Measurements from ENCODE around the gene OTUD1. TPM values are rescaled to one million over a fixed set of nuclear protein-coding genes. Genes with fewer than 3 reads are reported as not detected.

OTUD1 gene
- total and polyA plus RNA-seq, 4 experiments from 2014 or later: 6.5 to 37.7 (median 26.8) TPM

GRCh38 chr10:23439452-23439960 is 631 bp downstream of the OTUD1 start:
- Histone ChIP-seq H3K4me3 (ENCODE audit: low read length in 2 of 2) (peak overlapping the region in 1 of 2 donors; percentile 47), H3K27me3 (ENCODE audit: insufficient read depth, low read length) (no peaks in the 10 kb centered on the region), H3K4me1 (ENCODE audit: insufficient read depth, low read length) (peaks cover 49% of the 10 kb centered on the region), H3K9me3 (ENCODE audit: control insufficient read depth in 1 of 2, low read length in 2 of 2) (no peaks in the 10 kb centered on the region), H3K27ac (ENCODE audit: low read depth, low read length) (peak overlapping the region; percentile 79), H3K36me3 (ENCODE audit: insufficient read depth, low read length) (no peaks in the 10 kb centered on the region)
- peaks cover 0 to 2% (median 0%) of the 10 kb centered on the region in 8 donors for H3K9me3 Mint-ChIP-seq
- H3K27ac Mint-ChIP-seq: no peak overlapping the region
- peaks cover 0 to 30% of the 10 kb centered on the region in 2 donors for H3K36me3 Mint-ChIP-seq
- H3K4me3 Mint-ChIP-seq: peak overlapping the region in 3 of 8 donors; percentile 40 to 72 (median 52)
- ChIA-PET CTCF (ENCODE audit: partially characterized antibody) (no interaction called here), POLR2A (ENCODE audit: partially characterized antibody) (interaction anchor here (0.9 to 5.3 kb wide), 14 partner anchors 10 to 1183 kb away, joined by 3 to 70 read pairs (median 4); partner anchors contain the start of gene C10orf67)
- no peaks in the 10 kb centered on the region for H3K27me3 Mint-ChIP-seq
- H3K4me1 Mint-ChIP-seq: peaks cover 30 to 44% (median 36%) of the 10 kb centered on the region in 4 donors
- intact Hi-C loops (cut with micrococcal nuclease): loop anchor here (1.0 to 10.0 kb wide), 9 partner anchors 9 to 1907 kb away; partner anchors contain the start of genes BMI1, C10orf67, ENKUR and MLLT10
- DNase-seq: peak in 1 of 5 donors; percentile 45

- Histone ChIP-seq H3K4me1 (ENCODE audit: insufficient read depth, low read length) (peaks cover 50% of the 10 kb centered on the region), H3K27ac (ENCODE audit: low read depth, low read length) (peak overlapping the region; percentile 67), H3K36me3 (ENCODE audit: insufficient read depth, low read length) (no peaks in the 10 kb centered on the region), H3K27me3 (ENCODE audit: insufficient read depth, low read length) (no peaks in the 10 kb centered on the region), H3K4me3 (ENCODE audit: low read length in 2 of 2) (peak overlapping the region; percentile 47 to 74), H3K9me3 (ENCODE audit: control insufficient read depth in 1 of 2, low read length in 2 of 2) (no peaks in the 10 kb centered on the region)
- Mint-ChIP-seq H3K36me3 (peaks cover 0 to 30% of the 10 kb centered on the region in 2 donors), H3K4me3 (peak overlapping the region; percentile 90 to 96 (median 94)), H3K27ac (peak overlapping the region; percentile 89 to 95 (median 93)), H3K9me3 (peaks cover 0 to 2% (median 0%) of the 10 kb centered on the region in 8 donors), H3K27me3 (no peaks in the 10 kb centered on the region), H3K4me1 (peaks cover 30 to 45% (median 37%) of the 10 kb centered on the region in 4 donors)
- intact Hi-C loops (cut with micrococcal nuclease): loop anchor here (1.0 to 10.0 kb wide), 11 partner anchors 8 to 1908 kb away; partner anchors contain the start of genes BMI1, C10orf67, DNAJC1 and ENKUR
- ChIA-PET CTCF (ENCODE audit: partially characterized antibody) (interaction anchor here (1.0 to 1.4 kb wide), 3 partner anchors 9 to 72 kb away, joined by 3 read pairs; no protein-coding TSS in a partner anchor), POLR2A (ENCODE audit: partially characterized antibody) (interaction anchor here (0.8 to 5.3 kb wide), 12 partner anchors 9 to 1118 kb away, joined by 3 to 70 read pairs (median 5); partner anchors contain the start of gene C10orf67)
- peak in 3 of 5 donors; percentile 12 to 36 (median 34) for DNase-seq
Measured at GRCh38 chr10:23439961-23440889, 1.4 kb downstream of the OTUD1 start.

DNA sequence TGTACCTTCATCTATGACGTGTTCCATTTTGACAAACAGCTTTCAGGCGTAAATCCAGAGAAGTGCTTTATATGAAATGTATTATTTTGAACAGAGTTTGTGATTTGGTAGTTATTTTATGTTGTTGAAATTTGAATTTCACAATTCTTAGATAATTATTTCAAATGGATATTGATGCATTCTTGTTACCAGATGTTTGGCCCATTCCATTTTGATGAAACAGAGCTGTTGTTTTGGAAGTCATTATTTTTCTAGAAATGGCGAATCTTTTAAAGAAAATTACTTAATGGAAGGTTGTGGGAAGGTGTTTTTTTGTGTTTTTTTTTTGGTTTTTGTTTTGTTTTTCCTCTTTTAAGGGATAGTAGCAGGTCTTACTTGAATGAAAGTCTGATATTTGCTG is 2.4 kb downstream of the OTUD1 start:
- ChIA-PET CTCF (ENCODE audit: partially characterized antibody) (interaction anchor here (1.0 to 1.5 kb wide), 6 partner anchors 8 to 125 kb away, joined by 3 read pairs; no protein-coding TSS in a partner anchor), POLR2A (ENCODE audit: partially characterized antibody) (interaction anchor here (0.8 to 5.3 kb wide), 5 partner anchors 8 to 109 kb away, joined by 3 to 70 read pairs (median 19); partner anchors contain the start of gene C10orf67)
- peaks cover 33 to 51% (median 42%) of the 10 kb centered on the region in 4 donors for H3K4me1 Mint-ChIP-seq
- no peaks in the 10 kb centered on the region for H3K27me3 Mint-ChIP-seq
- H3K4me3 ChIP-seq (ENCODE audit: low read length in 2 of 2): peak overlapping the region; percentile 47 to 74
- no peak for DNase-seq
- H3K27ac ChIP-seq (ENCODE audit: low read depth, low read length): no peak overlapping the region
- peak overlapping the region; percentile 90 to 96 (median 94) for H3K4me3 Mint-ChIP-seq
- H3K9me3 ChIP-seq (ENCODE audit: control insufficient read depth in 1 of 2, low read length in 2 of 2): no peaks in the 10 kb centered on the region
- no peaks in the 10 kb centered on the region for H3K27me3 ChIP-seq (ENCODE audit: insufficient read depth, low read length)
- no peaks in the 10 kb centered on the region for H3K36me3 ChIP-seq (ENCODE audit: insufficient read depth, low read length)
- intact Hi-C loops (cut with micrococcal nuclease): loop anchor here (5.0 kb wide), 1 partner anchor 1439 kb away; the partner anchor contains the start of gene DNAJC1
- H3K4me1 ChIP-seq (ENCODE audit: insufficient read depth, low read length): peaks cover 53% of the 10 kb centered on the region
- H3K27ac Mint-ChIP-seq: peak overlapping the region in 5 of 7 donors; percentile 26 to 95 (median 93)
- H3K9me3 Mint-ChIP-seq: peaks cover 0 to 2% (median 0%) of the 10 kb centered on the region in 8 donors
- H3K36me3 Mint-ChIP-seq: peaks cover 0 to 33% of the 10 kb centered on the region in 2 donors

GRCh38 chr10:23442936-23443335 is 4.1 kb downstream of the OTUD1 start:
- Histone ChIP-seq H3K4me1 (ENCODE audit: insufficient read depth, low read length) (peaks cover 54% of the 10 kb centered on the region), H3K36me3 (ENCODE audit: insufficient read depth, low read length) (no peaks in the 10 kb centered on the region), H3K27me3 (ENCODE audit: insufficient read depth, low read length) (no peaks in the 10 kb centered on the region), H3K4me3 (ENCODE audit: low read length in 2 of 2) (no peak overlapping the region), H3K9me3 (ENCODE audit: control insufficient read depth in 1 of 2, low read length in 2 of 2) (no peaks in the 10 kb centered on the region), H3K27ac (ENCODE audit: low read depth, low read length) (no peak overlapping the region)
- DNase-seq: no peak
- peaks cover 36 to 54% (median 46%) of the 10 kb centered on the region in 4 donors for H3K4me1 Mint-ChIP-seq
- intact Hi-C loops (cut with micrococcal nuclease): loop anchor here (5.0 kb wide), 1 partner anchor 1441 kb away; the partner anchor contains the start of gene DNAJC1
- peaks cover 0 to 2% (median 0%) of the 10 kb centered on the region in 8 donors for H3K9me3 Mint-ChIP-seq
- ChIA-PET CTCF (ENCODE audit: partially characterized antibody) (interaction anchor here (0.9 kb wide), 1 partner anchor 102 kb away, joined by 3 read pairs; no protein-coding TSS in a partner anchor), POLR2A (ENCODE audit: partially characterized antibody) (no interaction called here)
- no peaks in the 10 kb centered on the region for H3K27me3 Mint-ChIP-seq
- peak overlapping the region; percentile 20 to 95 (median 78) for H3K4me3 Mint-ChIP-seq
- peaks cover 4 to 33% of the 10 kb centered on the region in 2 donors for H3K36me3 Mint-ChIP-seq
- peak overlapping the region in 3 of 7 donors; percentile 52 to 95 (median 55) for H3K27ac Mint-ChIP-seq

- Histone ChIP-seq H3K4me1 (ENCODE audit: insufficient read depth, low read length) (peaks cover 60% of the 10 kb centered on the region), H3K4me3 (ENCODE audit: low read length in 2 of 2) (no peak overlapping the region), H3K27ac (ENCODE audit: low read depth, low read length) (no peak overlapping the region), H3K27me3 (ENCODE audit: insufficient read depth, low read length) (no peaks in the 10 kb centered on the region), H3K9me3 (ENCODE audit: control insufficient read depth in 1 of 2, low read length in 2 of 2) (no peaks in the 10 kb centered on the region), H3K36me3 (ENCODE audit: insufficient read depth, low read length) (no peaks in the 10 kb centered on the region)
- H3K36me3 Mint-ChIP-seq: peaks cover 4 to 26% of the 10 kb centered on the region in 2 donors
- H3K9me3 Mint-ChIP-seq: peaks cover 0 to 2% (median 0%) of the 10 kb centered on the region in 8 donors
- peak overlapping the region in 4 of 8 donors; percentile 7 to 57 (median 24) for H3K4me3 Mint-ChIP-seq
- DNase-seq: no peak
- intact Hi-C loops (cut with micrococcal nuclease): no loop called here
- H3K4me1 Mint-ChIP-seq: peaks cover 44 to 63% (median 56%) of the 10 kb centered on the region in 4 donors
- H3K27ac Mint-ChIP-seq: peak overlapping the region in 3 of 7 donors; percentile 26 to 36 (median 31)
- CTCF ChIA-PET (ENCODE audit: partially characterized antibody): no interaction called here
- no peaks in the 10 kb centered on the region for H3K27me3 Mint-ChIP-seq
- POLR2A ChIA-PET (ENCODE audit: partially characterized antibody): no interaction called here
Measured at GRCh38 chr10:23445591-23445990, 6.7 kb downstream of the OTUD1 start.

DNA sequence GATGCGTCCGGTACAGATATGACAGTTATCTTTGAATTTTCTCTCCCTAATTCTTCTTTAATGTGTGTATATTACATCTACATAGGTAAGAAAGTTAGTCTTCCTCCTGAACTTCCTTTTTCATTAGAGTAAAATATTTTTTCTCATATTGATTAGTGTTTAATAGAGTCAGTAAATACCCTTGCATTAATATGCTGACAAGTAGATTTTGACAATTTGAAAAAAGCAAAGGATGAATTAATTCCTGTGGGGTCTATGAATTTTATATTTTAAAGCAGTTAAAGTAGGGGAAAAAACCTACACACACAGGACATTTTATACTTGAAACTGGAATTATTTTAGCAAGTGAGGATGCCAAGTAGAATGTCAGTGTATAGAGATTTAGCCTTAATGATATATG is 9.4 kb downstream of the OTUD1 start:
- ChIA-PET CTCF (ENCODE audit: partially characterized antibody) (interaction anchor here (0.8 to 1.2 kb wide), 3 partner anchors 16 to 124 kb away, joined by 3 to 4 read pairs (median 3); no protein-coding TSS in a partner anchor), POLR2A (ENCODE audit: partially characterized antibody) (interaction anchor here (0.6 to 2.9 kb wide), 3 partner anchors 9 to 1543 kb away, joined by 3 to 19 read pairs (median 6); partner anchors contain the start of gene OTUD1)
- intact Hi-C loops (cut with micrococcal nuclease): loop anchor here (1.0 kb wide), 1 partner anchor 9 kb away; the partner anchor contains the start of gene OTUD1
- H3K4me3 ChIP-seq (ENCODE audit: low read length in 2 of 2): no peak overlapping the region
- Mint-ChIP-seq H3K27ac (peak overlapping the region; percentile 2 to 93 (median 47)), H3K27me3 (no peaks in the 10 kb centered on the region), H3K4me1 (peaks cover 21 to 35% (median 30%) of the 10 kb centered on the region in 4 donors), H3K36me3 (peaks cover 4 to 9% of the 10 kb centered on the region in 2 donors), H3K9me3 (peaks cover 0 to 2% (median 0%) of the 10 kb centered on the region in 8 donors), H3K4me3 (peak overlapping the region in 1 of 8 donors; percentile 6)
- H3K27ac ChIP-seq (ENCODE audit: low read depth, low read length): no peak overlapping the region
- no peaks in the 10 kb centered on the region for H3K9me3 ChIP-seq (ENCODE audit: control insufficient read depth in 1 of 2, low read length in 2 of 2)
- H3K27me3 ChIP-seq (ENCODE audit: insufficient read depth, low read length): no peaks in the 10 kb centered on the region
- DNase-seq: no peak
- H3K36me3 ChIP-seq (ENCODE audit: insufficient read depth, low read length): no peaks in the 10 kb centered on the region
- peaks cover 33% of the 10 kb centered on the region for H3K4me1 ChIP-seq (ENCODE audit: insufficient read depth, low read length)

All from CD4-positive, alpha-beta memory T cell (primary cell).